ENCODE results near the gene TK1. TPM values are rescaled to one million over a fixed set of nuclear protein-coding genes. Genes with fewer than 3 reads are reported as not detected.
A peak's percentile ranks its signal among the peaks of the same experiment; 100 is the strongest.
"Not testable (repeated sequence)": the region's sequence is repeated elsewhere in the genome, so short reads cannot be mapped to it uniquely, and the experiment has no call there.

The TK1 gene
- total and polyA plus RNA-seq, 11 donors: 0.29 to 21.7 (median 1.2) TPM

DNA sequence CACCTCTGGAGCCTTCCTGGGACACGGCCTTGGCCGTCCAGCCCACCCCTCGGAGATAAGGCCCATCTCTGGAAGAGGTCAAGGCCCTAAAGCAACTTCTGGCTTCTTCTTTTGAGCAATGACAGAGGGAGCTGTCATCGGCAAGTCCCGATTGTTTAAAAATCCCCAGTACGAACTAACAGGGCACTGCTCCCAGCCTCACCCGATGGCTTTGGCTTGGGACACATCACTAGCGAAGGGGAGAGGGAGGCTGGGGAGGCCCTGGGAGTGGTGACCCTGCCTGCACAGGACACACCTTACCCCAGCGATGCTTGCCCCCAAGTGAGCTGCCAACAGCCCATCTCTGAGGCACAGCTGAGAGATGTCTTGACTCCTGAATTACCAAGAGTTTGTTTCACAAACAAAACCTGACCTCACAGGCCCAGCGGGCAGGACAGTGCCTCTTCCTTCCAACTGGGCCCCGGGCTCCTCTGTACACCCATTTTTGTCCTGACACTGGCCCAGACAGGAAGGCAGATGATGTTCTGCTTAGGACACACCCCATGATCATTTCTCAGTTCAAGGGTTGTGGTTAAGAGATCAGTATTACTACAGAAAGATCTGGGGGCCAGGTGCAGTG lies 13.6 kb downstream of the TK1 start:
- no peak for TF ChIP-seq CTCF (IDR thresholded peaks at IDR 0.05)
- no peak for TF ChIP-seq POLR2A (IDR thresholded peaks at IDR 0.05)

DNA sequence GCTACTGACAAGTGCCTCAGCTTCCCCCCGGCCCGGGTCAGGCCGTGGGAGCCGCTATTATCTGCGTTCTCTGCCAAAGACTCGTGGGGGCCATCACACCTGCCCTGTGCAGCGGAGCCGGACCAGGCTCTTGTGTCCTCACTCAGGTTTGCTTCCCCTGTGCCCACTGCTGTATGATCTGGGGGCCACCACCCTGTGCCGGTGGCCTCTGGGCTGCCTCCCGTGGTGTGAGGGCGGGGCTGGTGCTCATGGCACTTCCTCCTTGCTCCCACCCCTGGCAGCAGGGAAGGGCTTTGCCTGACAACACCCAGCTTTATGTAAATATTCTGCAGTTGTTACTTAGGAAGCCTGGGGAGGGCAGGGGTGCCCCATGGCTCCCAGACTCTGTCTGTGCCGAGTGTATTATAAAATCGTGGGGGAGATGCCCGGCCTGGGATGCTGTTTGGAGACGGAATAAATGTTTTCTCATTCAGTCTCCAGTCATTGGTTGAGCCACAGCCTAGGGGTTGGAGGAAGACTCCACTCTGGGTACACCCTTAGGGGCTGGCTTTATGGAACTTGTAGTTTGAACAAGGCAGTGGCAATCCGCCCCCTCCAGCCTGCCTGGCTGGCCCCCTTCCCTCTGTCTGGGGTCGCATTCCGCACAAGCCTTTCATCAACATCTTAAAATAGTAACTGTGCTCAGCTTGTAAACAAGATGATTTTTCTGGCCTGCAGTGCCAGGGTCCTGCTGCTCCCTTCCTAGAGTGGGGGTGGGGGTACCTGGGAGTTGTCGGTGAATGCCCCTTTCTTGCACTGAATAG lies 14.4 kb downstream of the TK1 start:
- intact Hi-C loops (cut with DNase I): loop anchor here in 6 of 10 donors (5.0 kb wide), 1 partner anchor 45 kb away; the partner anchor contains the start of gene TMC6 (in 6 of the 6)
- peaks cover 9 to 85% (median 66%) of the 10 kb centered on the region in 12 donors for H3K4me1 ChIP-seq
- no peak for TF ChIP-seq CTCF (IDR thresholded peaks at IDR 0.05)
- TF ChIP-seq POLR2A (IDR thresholded peaks at IDR 0.05): peak in 1 of 2 donors; percentile 20
- H3K36me3 ChIP-seq: peaks cover 0 to 35% (median 5%) of the 10 kb centered on the region in 9 donors
- DNase-seq (peak in 3 of 5 donors; percentile 59 to 65 (median 61)), ATAC-seq (peak; percentile 8 to 68 (median 39))
- WGBS, 4 donors: 32 to 42% (median 35%) methylated on average over 18 to 19 of the region's 19 CpGs
- peak overlapping the region; percentile 53 to 95 (median 88) for H3K27ac ChIP-seq
- H3K9me3 ChIP-seq: no peaks in the 10 kb centered on the region
- H3K27me3 ChIP-seq: no peaks in the 10 kb centered on the region
- peak overlapping the region in 2 of 12 donors; percentile 6 to 30 for H3K4me3 ChIP-seq

More for the DNA sequence above, 13.6 kb downstream of the TK1 start:
- 40 to 50% (median 45%) methylated on average over 8 to 11 of the region's 11 CpGs for WGBS, 4 donors
- Histone ChIP-seq H3K27me3 (no peaks in the 10 kb centered on the region), H3K4me3 (peak overlapping the region in 1 of 12 donors; percentile 30), H3K36me3 (peaks cover 0 to 35% (median 5%) of the 10 kb centered on the region in 9 donors), H3K9me3 (no peaks in the 10 kb centered on the region), H3K4me1 (peaks cover 9 to 81% (median 62%) of the 10 kb centered on the region in 12 donors), H3K27ac (peak overlapping the region; percentile 77 to 95 (median 88))
- DNase-seq (peak in 1 of 5 donors; percentile 27), ATAC-seq (peak in 2 of 4 donors; percentile 17 to 18)
- intact Hi-C loops (cut with DNase I): loop anchor here in 6 of 10 donors (5.0 kb wide), 1 partner anchor 46 kb away; the partner anchor contains the start of gene TMC6 (in 6 of the 6)

- not testable (repeated sequence) for H3K9me3 ChIP-seq, DNase-seq, ATAC-seq, H3K27me3 ChIP-seq
- H3K27ac ChIP-seq: peak overlapping the region; percentile 53 to 95 (median 88)
- 80 to 88% (median 84%) methylated on average over 12 to 19 of the region's 19 CpGs for WGBS, 4 donors
- H3K36me3 ChIP-seq: peaks cover 0 to 35% (median 5%) of the 10 kb centered on the region in 9 donors
- peaks cover 9 to 80% (median 65%) of the 10 kb centered on the region in 12 donors for H3K4me1 ChIP-seq
- intact Hi-C loops (cut with DNase I): loop anchor here in 6 of 10 donors (5.0 kb wide), 1 partner anchor 44 kb away; the partner anchor contains the start of gene TMC6 (in 6 of the 6)
- H3K4me3 ChIP-seq: peak overlapping the region in 2 of 12 donors; percentile 6 to 30
These were observed 15.1 kb downstream of the TK1 start for GRCh38 chr17:78171591-78172248.

Data from heart left ventricle (tissue), 16 donors.